ENCODE measurements around the gene PRAC2.
"Not testable (repeated sequence)": the region's sequence is repeated elsewhere in the genome, so short reads cannot be mapped to it uniquely, and the experiment has no call there.

The PRAC2 gene

GRCh38 chr17:48722915-48723422 lies at the start of gene PRAC2:
TSS of gene PRAC2 (plus strand) at chr17:48723185. CDS start at chr17:48724411, 1,226 bp downstream.
- intact Hi-C loops (cut with DNase I) = no loop called here
- DNase-seq = peak in 2 of 42 donors; percentile 9 to 11

- no peak for DNase-seq
- intact Hi-C loops (cut with DNase I) = no loop called here
These were observed 45.9 kb upstream of the PRAC2 start for GRCh38 chr17:48676963-48677558.

- intact Hi-C loops (cut with DNase I) = no loop called here
- DNase-seq = peak; percentile 18 to 82 (median 55)
These were observed 44.6 kb upstream of the PRAC2 start for GRCh38 chr17:48678141-48678971.

- intact Hi-C loops (cut with DNase I) = no loop called here
- no peak for DNase-seq
These were observed 43.4 kb upstream of the PRAC2 start for GRCh38 chr17:48679385-48680096.

GRCh38 chr17:48681609-48682008 lies 41.4 kb upstream of the PRAC2 start:
- intact Hi-C loops (cut with DNase I) = no loop called here
- DNase-seq = no peak

- intact Hi-C loops (cut with DNase I) = no loop called here
- DNase-seq = no peak
These were observed 32.3 kb upstream of the PRAC2 start for GRCh38 chr17:48690655-48691054.

GRCh38 chr17:48692049-48692448 lies 30.9 kb upstream of the PRAC2 start:
- no peak for DNase-seq
- intact Hi-C loops (cut with DNase I) = no loop called here

GRCh38 chr17:48693178-48693577 lies 29.8 kb upstream of the PRAC2 start:
- no peak for DNase-seq
- intact Hi-C loops (cut with DNase I) = no loop called here

GRCh38 chr17:48701864-48702532 lies 21.0 kb upstream of the PRAC2 start:
- intact Hi-C loops (cut with DNase I) = no loop called here
- DNase-seq = no peak

GRCh38 chr17:48704361-48705248 lies 18.4 kb upstream of the PRAC2 start:
- DNase-seq = no peak
- intact Hi-C loops (cut with DNase I) = no loop called here

GRCh38 chr17:48711128-48711527 lies 11.9 kb upstream of the PRAC2 start:
- intact Hi-C loops (cut with DNase I) = no loop called here
- DNase-seq = no peak

- peak in 1 of 42 donors; percentile 5 for DNase-seq
- intact Hi-C loops (cut with DNase I) = no loop called here
These were observed 7.2 kb upstream of the PRAC2 start for GRCh38 chr17:48715496-48716399.

- intact Hi-C loops (cut with DNase I) = not testable (repeated sequence)
These were observed 6.4 kb upstream of the PRAC2 start for GRCh38 chr17:48716549-48716948.

GRCh38 chr17:48717367-48718226 lies 5.4 kb upstream of the PRAC2 start:
- peak in 1 of 42 donors; percentile 12 for DNase-seq
- intact Hi-C loops (cut with DNase I) = no loop called here

More at GRCh38 chr17:48716549-48716948, 6.4 kb upstream of the PRAC2 start:
- DNase-seq = not testable (repeated sequence)

- intact Hi-C loops (cut with DNase I) = no loop called here
- peak in 1 of 42 donors; percentile 2 for DNase-seq
These were observed 4.7 kb upstream of the PRAC2 start for GRCh38 chr17:48718227-48718760.

Measured in head of caudate nucleus (tissue), 42 donors.